Fibroblast of lung (primary cell): Measurements from ENCODE around the gene GAGE2A. TPM values are rescaled to one million over a fixed set of nuclear protein-coding genes. Genes with fewer than 3 reads are reported as not detected.

ENCODE experiments used
- DNase-seq, 2 donors: peaks; one replicate each; pipeline versions ENCODE4 v3.0.0 to v3.0.0-alpha.2; 2010; ENCODE audit warnings: low read depth in 2 of 2
- H2AFZ ChIP-seq: 2 replicates; pipeline ENCODE4 v1.5.1; 2012; ENCODE audit warnings: low read length, control low read depth, inconsistent platforms
- H3K27ac ChIP-seq: 2 replicates; pipeline ENCODE4 v1.5.1; 2011; ENCODE audit warnings: low read length, control low read depth; ENCODE audit not compliant: insufficient read depth
- H3K27me3 ChIP-seq: 2 replicates; pipeline ENCODE4 v1.5.1; 2011; ENCODE audit warnings: mild to moderate bottlenecking, low read length; ENCODE audit not compliant: control insufficient read depth, insufficient read depth
- H3K36me3 ChIP-seq: 2 replicates; pipeline ENCODE4 v1.5.1; 2011; ENCODE audit warnings: low read length; ENCODE audit not compliant: control insufficient read depth, insufficient read depth
- H3K4me1 ChIP-seq: 2 replicates; pipeline ENCODE4 v1.5.1; 2011; ENCODE audit warnings: low read length; ENCODE audit not compliant: control insufficient read depth, insufficient read depth; ENCODE audit errors: extremely low read depth
- H3K4me2 ChIP-seq: 2 replicates; pipeline ENCODE4 v1.5.1; 2011; ENCODE audit warnings: low read length, control low read depth; ENCODE audit not compliant: insufficient read depth; ENCODE audit errors: extremely low read depth
- H3K4me3 ChIP-seq, 4 experiments: fragments of 200-600 bp in 1 of 4; sonication (generic) in 1 of 4; replicated peaks in 1 of 4; 2 replicates each; pipeline ENCODE4 v1.5.1; 2011 to 2016; ENCODE audit warnings: low read length in 4 of 4, low read depth in 3 of 4, mild to moderate bottlenecking in 3 of 4, control low read depth in 2 of 4, inconsistent platforms in 1 of 4, mixed read lengths in 1 of 4; ENCODE audit not compliant: insufficient read depth in 1 of 4; ENCODE audit errors: control extremely low read depth in 1 of 4
- H3K79me2 ChIP-seq: 2 replicates; pipeline ENCODE4 v1.5.1; 2012; ENCODE audit warnings: mild to moderate bottlenecking, low read length, inconsistent platforms; ENCODE audit not compliant: control insufficient read depth, insufficient read depth
- H3K9ac ChIP-seq: 2 replicates; pipeline ENCODE4 v1.5.1; 2011; ENCODE audit warnings: mild to moderate bottlenecking, low read length, control low read depth; ENCODE audit not compliant: insufficient read depth
- H3K9me3 ChIP-seq: 2 replicates; pipeline ENCODE4 v1.5.1; 2012; ENCODE audit warnings: low read depth, low read length; ENCODE audit not compliant: control insufficient read depth, insufficient read depth
- H4K20me1 ChIP-seq: 2 replicates; pipeline ENCODE4 v1.5.1; 2011; ENCODE audit warnings: low read length; ENCODE audit not compliant: control insufficient read depth, insufficient read depth; ENCODE audit errors: extremely low read depth
- CTCF ChIP-seq, 2 donors: IDR thresholded peaks in 1 of 2; conservative IDR thresholded peaks in 1 of 2; 1 replicate in 1 of 2; 2 replicates in 1 of 2; pipeline ENCODE4 v1.5.1; 2011 to 2012; ENCODE audit warnings: low read length in 2 of 2, control low read depth in 1 of 2, inconsistent platforms in 1 of 2, low read depth in 1 of 2, mild to moderate bottlenecking in 1 of 2
- EZH2 ChIP-seq: IDR thresholded peaks from 2 replicates; pipeline ENCODE4 v1.5.1; 2012; ENCODE audit warnings: low read length, control low read depth, mild to moderate bottlenecking; ENCODE audit errors: missing control alignments
- polyA plus RNA-seq, 2 donors: library from polyadenylated mRNA; depleted of rRNA in 1 of 2; stranded (reverse) in 1 of 2; unstranded in 1 of 2; fragments of >200 nt; gene quantifications; 2 replicates each; pipeline ENCODE4 v1.2.1, GENCODE V29; 2011 to 2012; ENCODE audit warnings: missing spikeins in 1 of 2
- total RNA-seq: library from RNA; depleted of rRNA; stranded (reverse); fragments of >200 nt; gene quantifications from 2 replicates; pipeline ENCODE4 v1.2.1, GENCODE V29; 2014

Gene GAGE2A
- total and polyA plus RNA-seq, 2 donors (not counting 1 experiment from before 2014, with no cell fraction given) = not detected

- Histone ChIP-seq H3K4me3 (no peak overlapping the region), H3K4me1 (no peaks in the 10 kb centered on the region), H3K27me3 (no peaks in the 10 kb centered on the region), H3K9ac (no peak overlapping the region), H4K20me1 (no peaks in the 10 kb centered on the region), H3K27ac (no peak overlapping the region), H3K79me2 (no peaks in the 10 kb centered on the region), H3K9me3 (no peaks in the 10 kb centered on the region), H3K4me2 (no peak overlapping the region), H3K36me3 (no peaks in the 10 kb centered on the region), H2AFZ (no peak overlapping the region)
- DNase-seq = no peak
- TF ChIP-seq CTCF (conservative IDR thresholded peaks at IDR 0.05 in 1 of 2, IDR thresholded peaks at IDR 0.05 in 1 of 2; ENCODE audit: low read depth in 1 of 2, low read length in 2 of 2) (no peak), EZH2 (no peak)
Observed at GRCh38 chrX:49644991-49645637, 55.8 kb downstream of the GAGE2A start.

Other genes starting within 250 kb of the GAGE2A start
- gene GAGE12C, start 57.3 kb upstream of the GAGE2A start, total RNA-seq = not detected in 2 replicates
- gene GAGE12C, start 57.3 kb upstream of the GAGE2A start, polyA plus RNA-seq = not detected in 2 replicates
- gene GAGE12D, start 47.8 kb upstream of the GAGE2A start, total RNA-seq = not detected in 2 replicates
- gene GAGE12D, start 47.8 kb upstream of the GAGE2A start, polyA plus RNA-seq = not detected in 2 replicates
- not detected in 2 replicates for gene GAGE12E, start 38.2 kb upstream of the GAGE2A start, total RNA-seq
- gene GAGE12E, start 38.2 kb upstream of the GAGE2A start, polyA plus RNA-seq = not detected in 2 replicates
- not detected in 2 replicates for gene GAGE12F, start 28.7 kb upstream of the GAGE2A start, total RNA-seq
- gene GAGE12F, start 28.7 kb upstream of the GAGE2A start, polyA plus RNA-seq = not detected in 2 replicates
- not detected in 2 replicates for gene GAGE12G, start 19.1 kb upstream of the GAGE2A start, total RNA-seq
- gene GAGE12G, start 19.1 kb upstream of the GAGE2A start, polyA plus RNA-seq = not detected in 2 replicates
- gene GAGE12H, start 9.5 kb upstream of the GAGE2A start, total RNA-seq = not detected in 2 replicates
- gene GAGE12H, start 9.5 kb upstream of the GAGE2A start, polyA plus RNA-seq = not detected in 2 replicates
- not detected in 2 replicates for gene GAGE1, start 9.5 kb downstream of the GAGE2A start, total RNA-seq
- not detected in 2 replicates for gene GAGE1, start 9.5 kb downstream of the GAGE2A start, polyA plus RNA-seq
- not detected in 2 replicates for gene PAGE1, start 106.5 kb downstream of the GAGE2A start, total RNA-seq
- gene PAGE1, start 106.5 kb downstream of the GAGE2A start, polyA plus RNA-seq = not detected in 2 replicates
- not detected in 2 replicates for gene PAGE4, start 239.8 kb downstream of the GAGE2A start, total RNA-seq
- gene PAGE4, start 239.8 kb downstream of the GAGE2A start, polyA plus RNA-seq = not detected in 2 replicates